A673 (cell line): ENCODE measurements around the gene PDE6B. TPM values are rescaled to one million over a fixed set of nuclear protein-coding genes. Genes with fewer than 3 reads are reported as not detected.

Source experiments
- BruUV-seq: library from RNA; stranded (reverse); fragments of 400-500 nt; replicated peaks from 2 replicates; lab custom pipeline; 2021; lab: Mats Ljungman, UMichigan
- CTCF ChIA-PET: fragments of 300-600 bp; sonication (Branson Sonifier 250); formaldehyde crosslinking; loops from one replicate; lab custom pipeline; 2022; ENCODE audit warnings: antibody characterized with exemption; lab: Charles Lee
- POLR2A ChIA-PET: fragments of 300-600 bp; sonication (Branson Sonifier 250); formaldehyde crosslinking; loops from one replicate; lab custom pipeline; 2022; ENCODE audit warnings: antibody characterized with exemption; ENCODE audit not compliant: low non-redundant PET; lab: Charles Lee
- DNase-seq: peaks from one replicate; pipeline ENCODE4 v3.0.0-alpha.2; 2015; ENCODE audit warnings: low spot score
- H3K27ac ChIP-seq: fragments of 200-600 bp; sonication (generic); 2 replicates; pipeline ENCODE4 v1.5.1; 2016; ENCODE audit warnings: mixed run types, low read depth, mild to moderate bottlenecking, mixed read lengths, antibody characterized with exemption, low read length; ENCODE audit not compliant: poor library complexity, severe bottlenecking
- H3K27me3 ChIP-seq: fragments of 200-600 bp; sonication (generic); replicated peaks from 2 replicates; pipeline ENCODE4 v1.6.1; 2017; ENCODE audit warnings: mixed run types, low read depth, mild to moderate bottlenecking, mixed read lengths, antibody characterized with exemption, low read length; ENCODE audit not compliant: insufficient read depth, poor library complexity
- H3K36me3 ChIP-seq: fragments of 200-600 bp; sonication (generic); 2 replicates; pipeline ENCODE4 v1.6.1; 2016; ENCODE audit warnings: mixed run types, mild to moderate bottlenecking, mixed read lengths, antibody characterized with exemption, low read length; ENCODE audit not compliant: insufficient read depth, poor library complexity, severe bottlenecking
- H3K4me1 ChIP-seq: fragments of 200-600 bp; sonication (generic); 2 replicates; pipeline ENCODE4 v1.6.1; 2017; ENCODE audit warnings: mixed run types, mild to moderate bottlenecking, mixed read lengths, antibody characterized with exemption, low read length; ENCODE audit not compliant: insufficient read depth, poor library complexity, severe bottlenecking
- H3K4me3 ChIP-seq: fragments of 200-600 bp; sonication (generic); 2 replicates; pipeline ENCODE4 v1.5.1; 2016; ENCODE audit warnings: low read depth, mixed run types, mild to moderate bottlenecking, mixed read lengths, low read length; ENCODE audit not compliant: poor library complexity, severe bottlenecking
- H3K9me3 ChIP-seq: fragments of 200-600 bp; sonication (generic); 2 replicates; pipeline ENCODE4 v1.6.1; 2016; ENCODE audit warnings: mixed run types, low read depth, mild to moderate bottlenecking, mixed read lengths, antibody characterized with exemption, low read length; ENCODE audit not compliant: poor library complexity, severe bottlenecking
- EZH2 ChIP-seq: fragments of 200-600 bp; sonication (generic); IDR thresholded peaks from 2 replicates; pipeline ENCODE4 v1.6.1; 2017; ENCODE audit warnings: borderline replicate concordance, low read depth, mild to moderate bottlenecking, mixed read lengths, antibody characterized with exemption, low read length; ENCODE audit not compliant: poor library complexity, severe bottlenecking
- intact Hi-C: fragments of 100-400 bp; cut with micrococcal nuclease; formaldehyde crosslinking; loops from one replicate; pipeline ENCODE4 v1.10.0; 2022; ENCODE audit not compliant: unreplicated experiment
- total RNA-seq: library from RNA; stranded (reverse); gene quantifications from 2 replicates; pipeline ENCODE4 v1.2.3, GENCODE V29; 2021
- TF ChIP-seq, protein P1 (sequence below): fragments of 300-800, 200-600 bp; sonication (generic); conservative IDR thresholded peaks from 2 replicates; pipeline ENCODE4 v1.5.1; 2017; ENCODE audit warnings: low read depth, mild to moderate bottlenecking, antibody characterized with exemption, low read length, moderate library complexity, mixed read lengths

PDE6B gene
- total RNA-seq, 1 experiment from 2014 or later = 10.4 TPM

DNA sequence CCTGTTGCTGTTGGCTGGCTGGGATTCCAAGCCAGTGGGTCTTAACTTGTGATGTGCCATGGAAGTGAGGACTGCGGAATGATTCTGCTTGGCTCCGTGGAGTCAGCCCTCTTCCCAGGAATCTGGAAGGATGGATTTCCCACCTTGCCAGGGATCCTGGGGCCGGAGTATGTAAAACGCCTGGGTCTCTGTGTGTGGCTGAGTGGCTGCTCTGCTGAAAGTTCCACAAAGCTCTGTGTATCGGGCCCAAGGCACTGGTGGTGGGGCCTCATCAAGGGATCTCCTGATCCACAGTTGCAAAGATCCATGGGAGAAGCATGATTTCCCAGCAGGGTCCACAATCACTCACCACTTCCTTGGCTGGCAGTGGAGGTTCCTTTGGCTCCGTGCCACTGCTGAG, 25.2 kb upstream of the PDE6B start:
- Histone ChIP-seq H3K9me3 (no peaks in the 10 kb centered on the region), H3K4me1 (no peaks in the 10 kb centered on the region), H3K4me3 (no peak overlapping the region), H3K27me3 (no peaks in the 10 kb centered on the region), H3K27ac (no peak overlapping the region), H3K36me3 (no peaks in the 10 kb centered on the region)
- no TSS peak for BruUV-seq
- DNase-seq = no peak
- ChIA-PET CTCF (no interaction called here), POLR2A (interaction anchor here (0.5 kb wide), 1 partner anchor 129 kb away, joined by 3 read pairs; no protein-coding TSS in a partner anchor)
- TF ChIP-seq EZH2 = no peak
- TF ChIP-seq, protein P1, sequence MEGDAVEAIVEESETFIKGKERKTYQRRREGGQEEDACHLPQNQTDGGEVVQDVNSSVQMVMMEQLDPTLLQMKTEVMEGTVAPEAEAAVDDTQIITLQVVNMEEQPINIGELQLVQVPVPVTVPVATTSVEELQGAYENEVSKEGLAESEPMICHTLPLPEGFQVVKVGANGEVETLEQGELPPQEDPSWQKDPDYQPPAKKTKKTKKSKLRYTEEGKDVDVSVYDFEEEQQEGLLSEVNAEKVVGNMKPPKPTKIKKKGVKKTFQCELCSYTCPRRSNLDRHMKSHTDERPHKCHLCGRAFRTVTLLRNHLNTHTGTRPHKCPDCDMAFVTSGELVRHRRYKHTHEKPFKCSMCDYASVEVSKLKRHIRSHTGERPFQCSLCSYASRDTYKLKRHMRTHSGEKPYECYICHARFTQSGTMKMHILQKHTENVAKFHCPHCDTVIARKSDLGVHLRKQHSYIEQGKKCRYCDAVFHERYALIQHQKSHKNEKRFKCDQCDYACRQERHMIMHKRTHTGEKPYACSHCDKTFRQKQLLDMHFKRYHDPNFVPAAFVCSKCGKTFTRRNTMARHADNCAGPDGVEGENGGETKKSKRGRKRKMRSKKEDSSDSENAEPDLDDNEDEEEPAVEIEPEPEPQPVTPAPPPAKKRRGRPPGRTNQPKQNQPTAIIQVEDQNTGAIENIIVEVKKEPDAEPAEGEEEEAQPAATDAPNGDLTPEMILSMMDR = no peak
- intact Hi-C loops = no loop called here

DNA sequence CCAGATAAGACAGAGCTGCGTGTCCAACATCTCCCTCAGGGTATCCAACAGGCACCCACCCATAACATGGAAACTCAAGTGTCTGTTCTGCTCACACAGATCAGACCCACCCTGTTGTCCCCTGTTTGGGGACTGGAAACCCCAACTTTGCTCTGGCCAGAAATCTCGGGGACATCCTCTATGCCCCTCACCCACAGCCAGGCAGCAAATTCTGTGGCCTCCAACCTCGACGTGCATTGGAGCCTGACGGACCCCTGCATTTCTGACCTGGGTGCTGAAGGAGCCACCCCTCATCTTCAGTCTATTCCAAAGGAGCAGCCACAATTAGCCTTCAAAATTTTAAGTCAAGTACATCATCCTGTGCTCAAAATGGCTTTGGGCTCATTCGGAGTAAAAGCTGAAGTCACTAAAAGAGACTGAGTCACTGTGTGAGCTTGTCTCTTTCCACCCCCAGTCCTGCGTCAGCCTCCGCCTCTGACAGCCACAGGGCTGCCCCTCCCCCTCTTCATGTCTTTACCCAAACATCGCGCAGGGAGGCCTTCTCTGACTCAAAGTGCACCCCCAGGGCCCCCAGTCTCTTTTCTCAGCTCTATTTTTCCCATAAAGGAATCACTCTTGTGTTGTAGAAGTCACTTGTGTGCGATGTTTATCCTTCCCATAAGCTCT, 24.4 kb upstream of the PDE6B start:
- CTCF ChIA-PET = no interaction called here
- intact Hi-C loops = no loop called here
- Histone ChIP-seq H3K9me3 (no peaks in the 10 kb centered on the region), H3K27me3 (no peaks in the 10 kb centered on the region), H3K4me3 (no peak overlapping the region), H3K36me3 (no peaks in the 10 kb centered on the region), H3K27ac (no peak overlapping the region), H3K4me1 (no peaks in the 10 kb centered on the region)
- POLR2A ChIA-PET = interaction anchor here (0.5 kb wide), 1 partner anchor 128 kb away, joined by 3 read pairs; no protein-coding TSS in a partner anchor
- no peak for DNase-seq
- TF ChIP-seq, protein P1 = no peak
- TF ChIP-seq EZH2 = no peak
- BruUV-seq = no TSS peak

DNA sequence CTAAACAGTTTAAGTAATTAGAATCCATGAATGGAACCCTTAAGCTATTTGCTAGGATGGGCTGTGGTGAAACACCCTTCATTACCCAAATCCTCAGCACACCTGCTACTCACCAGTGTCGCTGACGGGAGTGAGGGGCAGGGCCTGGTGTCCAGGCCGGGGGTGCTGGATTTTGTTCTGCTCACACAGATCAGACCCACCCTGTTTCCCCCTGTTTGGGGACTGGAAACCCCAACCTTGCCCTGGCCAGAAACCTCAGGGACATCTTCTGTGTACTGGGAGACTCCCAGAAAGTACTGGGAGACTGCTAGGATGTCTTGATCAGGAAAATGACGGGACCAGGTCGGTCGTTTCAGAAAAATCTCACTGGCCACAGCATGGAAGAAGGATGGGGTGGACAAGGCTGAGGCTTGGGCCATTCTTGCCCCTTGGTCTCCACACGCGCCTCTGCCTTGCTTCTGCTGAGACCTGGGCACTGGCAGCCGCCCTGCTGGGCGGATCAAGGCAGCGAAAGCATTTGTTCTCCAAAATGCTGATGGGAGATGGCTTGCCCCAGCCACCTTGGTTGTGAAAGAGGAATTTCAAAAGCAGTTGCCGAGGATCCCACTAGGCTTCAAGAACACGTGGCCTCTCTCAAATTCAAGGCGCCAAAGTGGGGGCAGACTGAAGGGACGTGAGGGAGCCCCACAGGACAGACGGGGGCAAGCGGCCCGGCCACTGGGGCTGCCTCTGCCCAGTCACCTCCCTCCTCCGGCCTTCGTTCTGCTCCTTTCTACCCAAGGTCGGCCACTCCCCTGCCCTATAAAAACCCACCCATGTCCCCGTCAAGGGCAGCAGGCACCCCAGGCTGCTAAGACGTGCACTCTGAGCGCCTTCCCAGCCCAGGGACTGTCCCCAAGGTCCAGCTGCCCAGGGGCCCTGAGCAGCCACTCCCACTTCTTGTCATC, 23.5 kb upstream of the PDE6B start:
- Histone ChIP-seq H3K4me1 (no peaks in the 10 kb centered on the region), H3K4me3 (no peak overlapping the region), H3K36me3 (no peaks in the 10 kb centered on the region), H3K9me3 (no peaks in the 10 kb centered on the region), H3K27me3 (no peaks in the 10 kb centered on the region), H3K27ac (no peak overlapping the region)
- ChIA-PET CTCF (no interaction called here), POLR2A (no interaction called here)
- intact Hi-C loops = no loop called here
- TF ChIP-seq EZH2 = no peak
- TF ChIP-seq, protein P1 = no peak
- BruUV-seq = no TSS peak
- no peak for DNase-seq
